ENCODE results near the gene PLIN4.

Gene PLIN4

DNA sequence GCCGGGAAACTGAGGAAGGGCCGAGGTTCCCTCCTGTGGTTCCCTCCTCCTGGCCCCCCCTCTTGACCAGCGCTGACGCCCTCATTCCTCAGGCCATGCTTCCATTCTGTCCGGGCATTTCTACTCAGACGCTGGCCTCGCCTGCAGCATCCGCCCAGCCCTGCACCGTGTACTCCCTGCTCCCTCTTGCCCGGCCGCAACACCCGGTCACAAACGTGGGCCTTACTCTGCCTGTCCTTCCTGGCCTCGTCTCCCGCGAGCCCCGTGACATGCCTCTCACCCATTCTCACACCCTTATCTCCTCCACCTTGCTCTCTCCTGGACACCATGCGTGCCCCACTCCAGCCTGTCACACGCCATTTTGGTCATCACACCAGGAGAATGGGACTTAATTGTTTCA lies 34.9 kb downstream of the PLIN4 start:
- TF ChIP-seq, protein P1, sequence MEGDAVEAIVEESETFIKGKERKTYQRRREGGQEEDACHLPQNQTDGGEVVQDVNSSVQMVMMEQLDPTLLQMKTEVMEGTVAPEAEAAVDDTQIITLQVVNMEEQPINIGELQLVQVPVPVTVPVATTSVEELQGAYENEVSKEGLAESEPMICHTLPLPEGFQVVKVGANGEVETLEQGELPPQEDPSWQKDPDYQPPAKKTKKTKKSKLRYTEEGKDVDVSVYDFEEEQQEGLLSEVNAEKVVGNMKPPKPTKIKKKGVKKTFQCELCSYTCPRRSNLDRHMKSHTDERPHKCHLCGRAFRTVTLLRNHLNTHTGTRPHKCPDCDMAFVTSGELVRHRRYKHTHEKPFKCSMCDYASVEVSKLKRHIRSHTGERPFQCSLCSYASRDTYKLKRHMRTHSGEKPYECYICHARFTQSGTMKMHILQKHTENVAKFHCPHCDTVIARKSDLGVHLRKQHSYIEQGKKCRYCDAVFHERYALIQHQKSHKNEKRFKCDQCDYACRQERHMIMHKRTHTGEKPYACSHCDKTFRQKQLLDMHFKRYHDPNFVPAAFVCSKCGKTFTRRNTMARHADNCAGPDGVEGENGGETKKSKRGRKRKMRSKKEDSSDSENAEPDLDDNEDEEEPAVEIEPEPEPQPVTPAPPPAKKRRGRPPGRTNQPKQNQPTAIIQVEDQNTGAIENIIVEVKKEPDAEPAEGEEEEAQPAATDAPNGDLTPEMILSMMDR (IDR thresholded peaks at IDR 0.05) = no peak
- Histone ChIP-seq H3K27ac (no peak overlapping the region), H3K4me3 (no peak overlapping the region)
- DNase-seq (ENCODE audit: low spot score) = no peak

DNA sequence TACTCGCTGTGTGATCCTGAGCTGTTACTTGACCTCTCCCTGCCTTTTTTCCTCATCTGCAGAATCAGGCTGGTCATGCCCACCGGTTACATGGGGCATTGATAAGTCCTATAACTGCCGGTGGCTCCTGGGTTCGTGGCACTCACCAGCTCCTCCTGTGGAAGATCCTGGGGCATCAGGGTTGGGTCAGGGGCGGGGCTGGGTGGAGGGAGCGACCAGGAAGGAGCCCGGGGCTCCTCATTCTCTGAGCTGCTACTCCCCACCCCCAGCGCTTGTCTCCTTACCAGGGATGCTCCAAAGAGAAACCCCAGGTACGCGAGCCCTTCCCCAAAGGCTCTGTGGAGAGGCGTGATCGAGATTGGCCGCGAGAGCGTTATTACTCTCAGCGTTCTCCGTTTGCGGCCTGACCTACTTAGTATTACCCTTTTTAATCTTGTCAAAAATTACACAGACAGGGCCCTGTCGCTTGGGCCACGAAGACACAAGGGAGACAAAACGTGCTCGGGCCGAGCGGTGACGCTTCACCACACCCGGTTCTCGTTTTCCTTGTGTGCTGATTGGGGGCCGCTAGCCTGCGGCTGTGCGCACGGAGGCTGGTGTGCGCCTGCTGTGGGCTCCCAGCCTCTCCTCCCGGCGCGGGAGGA lies 35.4 kb downstream of the PLIN4 start:
- Histone ChIP-seq H3K4me3 (no peak overlapping the region), H3K27ac (no peak overlapping the region)
- DNase-seq (ENCODE audit: low spot score) = no peak
- TF ChIP-seq, protein P1 (IDR thresholded peaks at IDR 0.05) = no peak

DNA sequence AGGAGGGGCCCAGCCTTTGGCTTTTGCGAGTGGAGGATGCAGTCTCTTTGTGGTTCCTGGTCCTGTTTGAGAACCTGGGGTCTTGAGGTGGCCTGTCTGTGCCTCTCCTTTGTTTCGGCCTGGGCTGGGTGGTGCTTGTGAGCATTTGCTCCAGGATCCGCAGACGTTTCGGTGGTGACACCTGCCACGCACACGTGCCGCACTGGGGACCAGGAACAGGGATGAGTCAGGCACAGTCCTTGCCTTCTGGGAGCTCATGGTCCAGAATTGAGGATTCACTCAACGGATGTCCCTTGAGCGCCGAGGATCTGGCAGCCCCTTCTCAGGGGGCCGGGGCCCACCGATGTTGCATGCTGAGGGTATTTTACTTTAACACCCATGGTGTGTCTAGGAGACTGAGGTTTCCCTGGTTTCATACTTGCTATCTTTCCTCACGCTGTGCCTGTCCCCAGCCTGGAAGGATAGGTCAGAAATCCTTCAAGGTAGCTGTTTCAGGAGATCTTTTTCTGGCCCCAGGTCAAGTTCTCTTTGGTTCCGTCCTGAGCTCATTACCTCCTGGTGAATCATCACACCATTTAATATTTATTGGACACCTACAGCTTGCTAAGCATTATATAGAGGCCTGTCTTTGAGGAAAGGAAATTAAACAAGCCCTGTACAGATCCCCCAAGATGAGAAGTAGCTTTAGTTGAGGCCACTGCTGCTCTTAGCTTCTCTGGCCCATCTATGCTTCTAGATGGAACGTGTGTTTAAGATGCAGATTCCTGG lies 41.1 kb downstream of the PLIN4 start:
- no peak overlapping the region for H3K4me3 ChIP-seq
- no peak overlapping the region for H3K27ac ChIP-seq
- no peak for DNase-seq (ENCODE audit: low spot score)
- TF ChIP-seq, protein P1 (IDR thresholded peaks at IDR 0.05) = no peak

DNA sequence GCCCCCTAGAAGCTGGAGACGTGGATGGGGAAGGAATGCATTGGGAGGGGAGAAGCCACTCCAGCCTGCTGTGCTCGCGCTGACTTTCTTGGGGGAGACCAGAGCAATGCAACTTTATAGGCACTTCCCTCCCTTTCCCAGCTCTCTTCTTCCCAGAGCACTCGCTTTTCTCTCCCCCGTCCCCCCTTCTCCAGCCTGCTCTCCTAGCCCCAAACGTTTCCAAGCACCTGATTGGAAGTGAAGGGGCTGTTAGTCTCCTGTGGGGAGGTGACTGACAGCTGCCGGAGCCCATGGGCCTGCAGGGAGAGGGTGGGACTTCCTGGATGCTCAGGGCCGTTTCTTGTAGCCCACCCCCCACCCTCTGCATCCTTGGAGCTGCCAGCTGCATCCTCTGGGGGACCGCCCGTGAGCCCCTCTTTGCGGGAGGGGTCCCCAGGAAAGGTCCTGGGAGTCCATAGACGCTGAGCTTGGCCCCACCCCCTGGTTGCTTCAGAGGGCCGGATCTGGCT lies 43.7 kb downstream of the PLIN4 start:
- Histone ChIP-seq H3K27ac (no peak overlapping the region), H3K4me3 (peak overlapping the region; percentile 86)
- DNase-seq (ENCODE audit: low spot score) = no peak
- TF ChIP-seq, protein P1 (IDR thresholded peaks at IDR 0.05) = no peak

DNA sequence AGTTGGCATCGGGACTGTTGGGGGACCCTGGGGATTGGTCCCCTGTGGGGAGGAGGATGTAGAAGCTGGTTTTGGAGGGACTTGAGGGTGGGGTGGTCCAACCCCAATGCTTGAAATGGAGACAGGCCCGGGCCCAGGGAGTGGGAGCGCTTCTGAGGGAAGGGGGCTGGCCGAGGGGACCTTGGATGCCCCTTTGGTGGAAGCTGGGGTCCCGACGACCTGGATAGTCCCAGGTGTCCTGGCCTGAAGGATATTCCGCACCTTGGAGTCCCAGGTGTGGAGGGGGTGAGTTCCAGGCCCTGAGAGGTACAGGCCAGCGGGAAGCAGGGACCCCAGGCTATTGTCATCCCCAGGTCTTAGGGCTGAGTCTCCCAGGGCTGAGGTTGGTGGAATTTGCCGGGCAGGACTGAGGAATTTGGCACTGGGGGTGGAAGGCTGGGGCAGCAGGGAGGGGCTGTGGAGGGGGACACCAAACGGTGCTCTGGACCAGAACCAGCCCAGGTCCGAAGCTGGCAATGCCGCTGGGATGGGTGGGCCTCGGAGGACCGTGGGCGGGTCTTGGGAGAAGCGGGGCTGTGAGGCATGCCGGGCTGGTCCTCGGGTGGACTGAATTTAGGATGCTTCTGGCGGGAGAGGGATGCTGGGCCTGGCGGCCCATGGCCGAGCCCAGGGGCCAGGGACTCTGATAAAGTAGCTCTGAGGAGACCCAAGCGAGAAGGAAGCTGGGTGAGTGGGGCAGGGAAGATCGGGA lies 44.3 kb downstream of the PLIN4 start:
- TF ChIP-seq, protein P1 (IDR thresholded peaks at IDR 0.05) = no peak
- no peak for DNase-seq (ENCODE audit: low spot score)
- Histone ChIP-seq H3K27ac (no peak overlapping the region), H3K4me3 (peak overlapping the region; percentile 86)

DNA sequence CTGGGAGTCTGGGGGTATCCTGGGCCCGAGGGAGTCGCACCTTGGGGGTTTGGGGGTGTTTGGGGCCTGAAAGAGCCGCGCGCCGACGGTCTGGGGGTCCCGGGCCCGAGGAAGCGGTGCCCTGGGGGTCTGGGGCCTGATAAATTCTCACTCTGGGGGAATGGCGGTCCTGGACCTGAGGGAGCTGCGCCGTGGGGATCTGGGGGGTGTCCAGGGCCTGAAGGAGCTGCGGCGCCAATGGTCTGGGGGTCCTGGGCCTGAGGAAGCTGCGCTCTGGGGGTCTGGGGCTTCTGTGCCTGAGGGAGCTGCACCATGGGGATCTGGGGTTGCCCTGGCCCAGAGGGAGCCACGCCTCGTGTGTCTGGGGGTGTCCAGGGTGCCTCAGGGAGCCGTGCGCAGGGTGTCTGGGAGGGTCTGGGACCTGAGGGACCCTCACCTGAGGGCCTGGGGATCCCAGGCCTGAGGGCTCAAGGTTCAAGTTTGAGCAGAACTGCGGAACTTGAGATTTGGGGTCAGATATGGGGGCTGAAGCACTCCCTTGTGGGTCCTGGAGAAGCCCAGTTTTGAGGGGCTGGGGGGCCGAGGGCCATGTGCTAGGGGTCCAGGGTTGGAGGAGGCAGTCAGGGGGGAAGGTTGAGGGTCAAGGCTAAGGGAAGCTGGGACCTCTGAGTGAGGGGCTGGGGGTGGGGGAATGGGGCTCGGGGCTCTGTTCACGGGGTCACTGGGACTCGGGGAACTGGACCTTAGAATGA lies 45.1 kb downstream of the PLIN4 start:
- DNase-seq (ENCODE audit: low spot score) = no peak
- H3K27ac ChIP-seq = peak overlapping the region in 1 of 2 donors; percentile 54
- H3K4me3 ChIP-seq = peak overlapping the region; percentile 86
- TF ChIP-seq, protein P1 (IDR thresholded peaks at IDR 0.05) = no peak

All from coronary artery (tissue), 2 donors.